Fibroblast of lung (primary cell): Measurements from ENCODE around the gene ATP1A2. TPM values are rescaled to one million over a fixed set of nuclear protein-coding genes. Genes with fewer than 3 reads are reported as not detected.

ENCODE experiments used
- DNase-seq, 2 donors: peaks; one replicate each; pipeline versions ENCODE4 v3.0.0 to v3.0.0-alpha.2; 2010; ENCODE audit warnings: low read depth in 2 of 2
- H2AFZ ChIP-seq: 2 replicates; pipeline ENCODE4 v1.5.1; 2012; ENCODE audit warnings: low read length, control low read depth, inconsistent platforms
- H3K27ac ChIP-seq: 2 replicates; pipeline ENCODE4 v1.5.1; 2011; ENCODE audit warnings: low read length, control low read depth; ENCODE audit not compliant: insufficient read depth
- H3K27me3 ChIP-seq: 2 replicates; pipeline ENCODE4 v1.5.1; 2011; ENCODE audit warnings: mild to moderate bottlenecking, low read length; ENCODE audit not compliant: control insufficient read depth, insufficient read depth
- H3K36me3 ChIP-seq: 2 replicates; pipeline ENCODE4 v1.5.1; 2011; ENCODE audit warnings: low read length; ENCODE audit not compliant: control insufficient read depth, insufficient read depth
- H3K4me1 ChIP-seq: 2 replicates; pipeline ENCODE4 v1.5.1; 2011; ENCODE audit warnings: low read length; ENCODE audit not compliant: control insufficient read depth, insufficient read depth; ENCODE audit errors: extremely low read depth
- H3K4me2 ChIP-seq: 2 replicates; pipeline ENCODE4 v1.5.1; 2011; ENCODE audit warnings: low read length, control low read depth; ENCODE audit not compliant: insufficient read depth; ENCODE audit errors: extremely low read depth
- H3K4me3 ChIP-seq, 4 experiments: fragments of 200-600 bp in 1 of 4; sonication (generic) in 1 of 4; replicated peaks in 1 of 4; 2 replicates each; pipeline ENCODE4 v1.5.1; 2011 to 2016; ENCODE audit warnings: low read length in 4 of 4, low read depth in 3 of 4, mild to moderate bottlenecking in 3 of 4, control low read depth in 2 of 4, inconsistent platforms in 1 of 4, mixed read lengths in 1 of 4; ENCODE audit not compliant: insufficient read depth in 1 of 4; ENCODE audit errors: control extremely low read depth in 1 of 4
- H3K79me2 ChIP-seq: 2 replicates; pipeline ENCODE4 v1.5.1; 2012; ENCODE audit warnings: mild to moderate bottlenecking, low read length, inconsistent platforms; ENCODE audit not compliant: control insufficient read depth, insufficient read depth
- H3K9ac ChIP-seq: 2 replicates; pipeline ENCODE4 v1.5.1; 2011; ENCODE audit warnings: mild to moderate bottlenecking, low read length, control low read depth; ENCODE audit not compliant: insufficient read depth
- H3K9me3 ChIP-seq: 2 replicates; pipeline ENCODE4 v1.5.1; 2012; ENCODE audit warnings: low read depth, low read length; ENCODE audit not compliant: control insufficient read depth, insufficient read depth
- H4K20me1 ChIP-seq: 2 replicates; pipeline ENCODE4 v1.5.1; 2011; ENCODE audit warnings: low read length; ENCODE audit not compliant: control insufficient read depth, insufficient read depth; ENCODE audit errors: extremely low read depth
- EZH2 ChIP-seq: IDR thresholded peaks from 2 replicates; pipeline ENCODE4 v1.5.1; 2012; ENCODE audit warnings: low read length, control low read depth, mild to moderate bottlenecking; ENCODE audit errors: missing control alignments
- polyA plus RNA-seq, 2 donors: library from polyadenylated mRNA; depleted of rRNA in 1 of 2; stranded (reverse) in 1 of 2; unstranded in 1 of 2; fragments of >200 nt; gene quantifications; 2 replicates each; pipeline ENCODE4 v1.2.1, GENCODE V29; 2011 to 2012; ENCODE audit warnings: missing spikeins in 1 of 2
- total RNA-seq: library from RNA; depleted of rRNA; stranded (reverse); fragments of >200 nt; gene quantifications from 2 replicates; pipeline ENCODE4 v1.2.1, GENCODE V29; 2014
- TF ChIP-seq, protein P1 (sequence below), 2 donors: IDR thresholded peaks in 1 of 2; conservative IDR thresholded peaks in 1 of 2; 1 replicate in 1 of 2; 2 replicates in 1 of 2; pipeline ENCODE4 v1.5.1; 2011 to 2012; ENCODE audit warnings: low read length in 2 of 2, control low read depth in 1 of 2, inconsistent platforms in 1 of 2, low read depth in 1 of 2, mild to moderate bottlenecking in 1 of 2

ATP1A2 gene
- total and polyA plus RNA-seq, 2 donors (not counting 1 experiment from before 2014, with no cell fraction given), result 0.44 to 1.8 TPM

DNA sequence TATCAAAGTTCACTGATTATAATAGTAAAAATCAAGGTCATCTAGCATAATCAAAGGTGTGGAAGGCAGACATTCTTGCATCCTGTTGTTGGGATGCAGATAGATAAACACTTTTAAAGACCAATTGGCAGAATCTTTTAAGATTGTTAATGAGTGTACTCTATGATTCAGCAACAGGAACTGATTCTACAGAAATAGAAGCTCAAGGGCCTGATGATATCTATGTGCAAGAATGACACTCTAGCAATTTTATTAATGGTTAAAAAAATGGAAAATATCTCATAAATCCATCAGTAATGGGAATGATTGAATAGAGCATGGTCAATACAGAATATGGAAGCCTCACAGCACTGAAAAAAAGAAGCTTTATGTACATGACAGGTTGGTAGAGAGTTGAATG lies 33.7 kb downstream of the ATP1A2 start:
- H3K4me2 ChIP-seq, result no peak overlapping the region
- H3K79me2 ChIP-seq, result no peaks in the 10 kb centered on the region
- H4K20me1 ChIP-seq, result no peaks in the 10 kb centered on the region
- no peaks in the 10 kb centered on the region for H3K9me3 ChIP-seq
- H3K27me3 ChIP-seq, result no peaks in the 10 kb centered on the region
- TF ChIP-seq, protein P1, sequence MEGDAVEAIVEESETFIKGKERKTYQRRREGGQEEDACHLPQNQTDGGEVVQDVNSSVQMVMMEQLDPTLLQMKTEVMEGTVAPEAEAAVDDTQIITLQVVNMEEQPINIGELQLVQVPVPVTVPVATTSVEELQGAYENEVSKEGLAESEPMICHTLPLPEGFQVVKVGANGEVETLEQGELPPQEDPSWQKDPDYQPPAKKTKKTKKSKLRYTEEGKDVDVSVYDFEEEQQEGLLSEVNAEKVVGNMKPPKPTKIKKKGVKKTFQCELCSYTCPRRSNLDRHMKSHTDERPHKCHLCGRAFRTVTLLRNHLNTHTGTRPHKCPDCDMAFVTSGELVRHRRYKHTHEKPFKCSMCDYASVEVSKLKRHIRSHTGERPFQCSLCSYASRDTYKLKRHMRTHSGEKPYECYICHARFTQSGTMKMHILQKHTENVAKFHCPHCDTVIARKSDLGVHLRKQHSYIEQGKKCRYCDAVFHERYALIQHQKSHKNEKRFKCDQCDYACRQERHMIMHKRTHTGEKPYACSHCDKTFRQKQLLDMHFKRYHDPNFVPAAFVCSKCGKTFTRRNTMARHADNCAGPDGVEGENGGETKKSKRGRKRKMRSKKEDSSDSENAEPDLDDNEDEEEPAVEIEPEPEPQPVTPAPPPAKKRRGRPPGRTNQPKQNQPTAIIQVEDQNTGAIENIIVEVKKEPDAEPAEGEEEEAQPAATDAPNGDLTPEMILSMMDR (conservative IDR thresholded peaks at IDR 0.05 in 1 of 2, IDR thresholded peaks at IDR 0.05 in 1 of 2; ENCODE audit: low read depth in 1 of 2, low read length in 2 of 2), result no peak
- TF ChIP-seq EZH2, result no peak
- no peak overlapping the region for H3K9ac ChIP-seq
- no peak overlapping the region for H3K4me3 ChIP-seq
- no peak overlapping the region for H3K27ac ChIP-seq
- no peaks in the 10 kb centered on the region for H3K36me3 ChIP-seq
- H3K4me1 ChIP-seq, result no peaks in the 10 kb centered on the region
- no peak overlapping the region for H2AFZ ChIP-seq
- DNase-seq, result peak in 1 of 2 donors; percentile 38

DNA sequence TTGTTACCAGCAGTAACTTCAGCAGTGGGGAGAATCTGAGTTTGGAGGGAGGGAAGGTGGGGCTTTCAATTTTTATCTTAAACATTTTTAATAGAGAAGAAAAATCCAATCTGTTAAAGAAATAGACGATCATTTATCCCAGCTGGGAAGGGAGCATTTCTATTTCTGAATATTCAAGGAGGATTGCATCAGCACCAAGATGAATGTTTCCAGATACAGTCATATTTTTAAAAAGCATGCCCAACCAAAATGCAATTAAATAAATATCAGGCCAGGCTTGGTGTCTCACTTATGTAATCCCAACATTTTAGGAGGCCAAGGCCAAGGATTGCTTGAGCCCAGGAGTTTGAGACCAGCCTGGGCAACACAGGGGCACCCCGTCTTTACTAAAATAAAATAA lies 34.2 kb downstream of the ATP1A2 start:
- Histone ChIP-seq H3K4me3 (no peak overlapping the region), H3K9ac (no peak overlapping the region), H3K4me1 (no peaks in the 10 kb centered on the region), H3K79me2 (no peaks in the 10 kb centered on the region), H3K36me3 (no peaks in the 10 kb centered on the region), H4K20me1 (no peaks in the 10 kb centered on the region), H3K4me2 (no peak overlapping the region), H3K9me3 (no peaks in the 10 kb centered on the region), H3K27me3 (no peaks in the 10 kb centered on the region), H2AFZ (no peak overlapping the region), H3K27ac (no peak overlapping the region)
- DNase-seq, result peak; percentile 31 to 80
- TF ChIP-seq, protein P1 (conservative IDR thresholded peaks at IDR 0.05 in 1 of 2, IDR thresholded peaks at IDR 0.05 in 1 of 2; ENCODE audit: low read depth in 1 of 2, low read length in 2 of 2), result no peak
- no peak for TF ChIP-seq EZH2

DNA sequence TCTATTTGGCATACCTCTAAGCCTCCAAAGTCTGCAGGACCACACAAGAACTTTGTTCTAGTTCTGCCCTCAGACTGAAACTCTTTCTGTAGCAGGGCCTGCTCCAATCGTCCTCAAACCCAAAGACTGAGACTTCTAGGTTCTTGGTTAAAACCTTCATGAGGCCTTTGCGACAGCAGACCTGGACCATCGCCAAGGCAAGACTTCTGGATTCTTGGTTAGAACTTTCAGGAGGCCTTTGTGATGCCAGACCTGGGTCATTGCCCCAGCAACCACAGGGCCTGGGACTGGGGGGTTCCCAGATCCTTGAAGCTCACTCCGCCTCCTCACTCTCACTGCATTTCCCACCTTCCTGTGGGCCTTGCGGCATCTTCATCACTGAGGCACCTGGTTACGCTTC lies 35.7 kb downstream of the ATP1A2 start, which contains the start of gene ATP1A4:
Gene ATP1A4, plus strand, starts transcription at position 301 of the 400 bp plus-strand sequence. CDS start 438 bp downstream, outside the sequence.
- Histone ChIP-seq H3K9ac (no peak within 1 kb of the TSS), H4K20me1 (no peaks in the 10 kb centered on the region), H3K79me2 (no peaks in the 10 kb centered on the region), H3K4me1 (no peaks in the 10 kb centered on the region), H3K4me3 (no peak within 1 kb of the TSS), H2AFZ (no peak within 1 kb of the TSS), H3K36me3 (no peaks in the 10 kb centered on the region), H3K27me3 (peaks cover 3% of the 10 kb centered on the region), H3K27ac (no peak within 1 kb of the TSS), H3K9me3 (no peaks in the 10 kb centered on the region), H3K4me2 (no peak within 1 kb of the TSS)
- DNase-seq, result no peak
- TF ChIP-seq, protein P1 (conservative IDR thresholded peaks at IDR 0.05 in 1 of 2, IDR thresholded peaks at IDR 0.05 in 1 of 2; ENCODE audit: low read depth in 1 of 2, low read length in 2 of 2), result no peak
- TF ChIP-seq EZH2, result no peak
